OCI-LY7 (cell line): Measurements from ENCODE around the gene KRT81. TPM values are rescaled to one million over a fixed set of nuclear protein-coding genes. Genes with fewer than 3 reads are reported as not detected.

Experiments used
- BruUV-seq: library from RNA; stranded (reverse); fragments of 400-500 nt; replicated peaks from 2 replicates; lab custom pipeline; 2021; lab: Mats Ljungman, UMichigan
- CTCF ChIA-PET: fragments of 300-600 bp; sonication (Branson Sonifier 250); formaldehyde crosslinking; loops from one replicate; lab custom pipeline; 2022; ENCODE audit warnings: antibody characterized with exemption; ENCODE audit not compliant: unreplicated experiment; lab: Charles Lee
- POLR2A ChIA-PET: fragments of 300-600 bp; sonication (Branson Sonifier 250); formaldehyde crosslinking; loops from one replicate; lab custom pipeline; 2022; ENCODE audit warnings: antibody characterized with exemption; lab: Charles Lee
- DNase-seq: peaks from one replicate; pipeline ENCODE4 v3.0.0-alpha.2; 2015; ENCODE audit warnings: low spot score
- H2AFZ ChIP-seq: fragments of 200-600 bp; sonication (generic), shearing (Covaris generic); 2 replicates; pipeline ENCODE4 v1.6.1; 2014; ENCODE audit warnings: mild to moderate bottlenecking, antibody characterized with exemption, low read length, moderate library complexity
- H3K27ac ChIP-seq: fragments of 200-600 bp; sonication (generic); 2 replicates; pipeline ENCODE4 v1.5.1; 2014; ENCODE audit warnings: mixed run types, low read depth, mild to moderate bottlenecking, moderate library complexity, low read length, inconsistent platforms; ENCODE audit not compliant: poor library complexity, severe bottlenecking
- H3K36me3 ChIP-seq: fragments of 200-600 bp; sonication (generic); 2 replicates; pipeline ENCODE4 v1.6.1; 2014; ENCODE audit warnings: mild to moderate bottlenecking, antibody characterized with exemption, low read length, moderate library complexity, mixed read lengths; ENCODE audit not compliant: insufficient read depth
- H3K4me1 ChIP-seq: fragments of 200-600 bp; sonication (generic); 2 replicates; pipeline ENCODE4 v1.5.1; 2014; ENCODE audit warnings: mild to moderate bottlenecking, low read length; ENCODE audit not compliant: insufficient read depth, poor library complexity, severe bottlenecking
- H3K4me2 ChIP-seq: fragments of 200-600 bp; sonication (generic); 2 replicates; pipeline ENCODE4 v1.6.1; 2014; ENCODE audit warnings: mild to moderate bottlenecking, low read length
- H3K4me3 ChIP-seq: fragments of 200-600 bp; sonication (generic); 2 replicates; pipeline ENCODE4 v1.5.1; 2014; ENCODE audit warnings: mild to moderate bottlenecking, low read depth, low read length; ENCODE audit not compliant: poor library complexity, severe bottlenecking
- H3K79me2 ChIP-seq: fragments of 200-600 bp; sonication (generic); 2 replicates; pipeline ENCODE4 v1.6.1; 2016; ENCODE audit warnings: low read depth, mild to moderate bottlenecking, low read length, moderate library complexity, mixed read lengths; ENCODE audit not compliant: insufficient read depth
- H3K9me2 ChIP-seq: fragments of 200-600 bp; sonication (generic); 2 replicates; pipeline ENCODE4 v1.6.1; 2016; ENCODE audit warnings: mild to moderate bottlenecking, low read length, mixed read lengths; ENCODE audit not compliant: insufficient read depth
- H3K9me3 ChIP-seq: fragments of 200-600 bp; sonication (generic); 2 replicates; pipeline ENCODE4 v1.6.1; 2014; ENCODE audit warnings: mild to moderate bottlenecking, mixed run types, low read length, mixed read lengths
- H4K20me1 ChIP-seq: fragments of 200-600 bp; sonication (generic); 2 replicates; pipeline ENCODE4 v1.6.1; 2014; ENCODE audit warnings: mild to moderate bottlenecking, antibody characterized with exemption, low read length, moderate library complexity, mixed read lengths; ENCODE audit not compliant: insufficient read depth
- CTCF ChIP-seq: fragments of 200-600 bp; sonication (generic); conservative IDR thresholded peaks from 2 replicates; pipeline ENCODE4 v1.5.1; 2014; ENCODE audit warnings: mild to moderate bottlenecking, antibody characterized with exemption, low read length, moderate library complexity, mixed read lengths
- EZH2phosphoT487 ChIP-seq: fragments of 200-600 bp; sonication (generic); IDR thresholded peaks from 2 replicates; pipeline ENCODE4 v1.6.1; 2018; ENCODE audit warnings: low read depth, borderline replicate concordance, mild to moderate bottlenecking, mixed run types, antibody characterized with exemption, low read length, moderate library complexity, mixed read lengths
- intact Hi-C: fragments of 100-400 bp; cut with micrococcal nuclease; formaldehyde crosslinking; loops from one replicate; pipeline ENCODE4 v1.10.0; 2022; ENCODE audit not compliant: unreplicated experiment
- total RNA-seq, 2 experiments: library from RNA; depleted of rRNA in 1 of 2; stranded (reverse); fragments of >200 nt in 1 of 2; shearing (Covaris generic) in 1 of 2; gene quantifications; 2 replicates each; pipeline ENCODE4 v1.2.3, GENCODE V29; 2014 to 2022

The KRT81 gene
- total RNA-seq, 2 experiments from 2014 or later = not detected

- CTCF ChIA-PET = no interaction called here
- intact Hi-C loops = no loop called here
Measured at GRCh38 chr12:52337054-52337453, 45.7 kb upstream of the KRT81 start.

GRCh38 chr12:52336641-52337040 lies 45.3 kb upstream of the KRT81 start:
- no peaks in the 10 kb centered on the region for H3K4me1 ChIP-seq
- no peaks in the 10 kb centered on the region for H4K20me1 ChIP-seq
- H3K4me3 ChIP-seq = no peak overlapping the region
- no peaks in the 10 kb centered on the region for H3K9me3 ChIP-seq
- H3K4me2 ChIP-seq = no peak overlapping the region
- H3K27ac ChIP-seq = no peak overlapping the region
- TF ChIP-seq EZH2phosphoT487 (no peak), CTCF (no peak)
- no peaks in the 10 kb centered on the region for H3K79me2 ChIP-seq
- DNase-seq = no peak
- H2AFZ ChIP-seq = no peak overlapping the region
- H3K36me3 ChIP-seq = no peaks in the 10 kb centered on the region
- BruUV-seq = no TSS peak
- intact Hi-C loops = no loop called here
- POLR2A ChIA-PET = no interaction called here
- no peaks in the 10 kb centered on the region for H3K9me2 ChIP-seq
- CTCF ChIA-PET = no interaction called here

More at GRCh38 chr12:52337054-52337453, 45.7 kb upstream of the KRT81 start:
- BruUV-seq = no TSS peak
- H3K9me3 ChIP-seq = no peaks in the 10 kb centered on the region
- H3K79me2 ChIP-seq = no peaks in the 10 kb centered on the region
- no peak overlapping the region for H3K27ac ChIP-seq
- no peak for DNase-seq
- POLR2A ChIA-PET = interaction anchor here (1.2 kb wide), 1 partner anchor 17 kb away, joined by 3 read pairs; no protein-coding TSS in a partner anchor
- TF ChIP-seq EZH2phosphoT487 (no peak), CTCF (no peak)
- H3K9me2 ChIP-seq = no peaks in the 10 kb centered on the region
- no peaks in the 10 kb centered on the region for H3K36me3 ChIP-seq
- no peak overlapping the region for H3K4me2 ChIP-seq
- H4K20me1 ChIP-seq = no peaks in the 10 kb centered on the region
- no peak overlapping the region for H3K4me3 ChIP-seq
- no peak overlapping the region for H2AFZ ChIP-seq
- H3K4me1 ChIP-seq = no peaks in the 10 kb centered on the region

- H3K4me2 ChIP-seq = no peak overlapping the region
- intact Hi-C loops = no loop called here
- H3K27ac ChIP-seq = no peak overlapping the region
- H2AFZ ChIP-seq = no peak overlapping the region
- no peaks in the 10 kb centered on the region for H3K9me3 ChIP-seq
- BruUV-seq = no TSS peak
- no peaks in the 10 kb centered on the region for H3K79me2 ChIP-seq
- no peaks in the 10 kb centered on the region for H3K4me1 ChIP-seq
- no peaks in the 10 kb centered on the region for H3K36me3 ChIP-seq
- no peaks in the 10 kb centered on the region for H3K9me2 ChIP-seq
- DNase-seq = no peak
- ChIA-PET CTCF (no interaction called here), POLR2A (interaction anchor here (1.1 kb wide), 1 partner anchor 445 kb away, joined by 3 read pairs; no protein-coding TSS in a partner anchor)
- H3K4me3 ChIP-seq = no peak overlapping the region
- H4K20me1 ChIP-seq = no peaks in the 10 kb centered on the region
- TF ChIP-seq CTCF (no peak), EZH2phosphoT487 (no peak)
Measured at GRCh38 chr12:52335598-52336262, 44.4 kb upstream of the KRT81 start.
